ENCODE results near the gene ZNF438.

The ZNF438 gene

DNA sequence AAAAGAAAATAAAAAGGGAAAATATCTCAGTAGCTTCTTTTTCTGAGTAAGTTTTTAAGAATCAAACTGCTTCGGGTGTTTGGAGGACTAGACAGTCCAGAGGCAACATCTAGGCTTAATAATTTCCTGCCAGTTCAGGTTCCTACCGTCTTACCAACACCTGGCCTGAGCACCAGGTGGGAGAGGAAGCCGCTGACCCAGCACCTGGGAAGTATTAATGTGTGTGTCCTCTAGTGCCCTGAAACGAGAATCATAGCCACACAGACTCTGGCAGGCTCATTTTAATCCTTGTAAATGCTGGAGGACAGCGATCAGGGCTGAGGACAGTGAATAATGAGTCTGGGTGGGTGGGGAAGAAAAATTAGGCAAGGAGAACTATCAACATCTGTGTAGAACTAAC, 137.4 kb downstream of the ZNF438 start:
- no peaks in the 10 kb centered on the region for H3F3A ChIP-seq (ENCODE audit: control insufficient read depth, insufficient read depth)
- no peaks in the 10 kb centered on the region for H4K20me1 ChIP-seq (ENCODE audit: control insufficient read depth, insufficient read depth, low read depth, low read length)
- no peaks in the 10 kb centered on the region for H3K9me3 ChIP-seq (ENCODE audit: control insufficient read depth, insufficient read depth, low read length)
- no peak overlapping the region for H3K27ac ChIP-seq (ENCODE audit: low read depth, low read length)
- no peak overlapping the region for H3K4me2 ChIP-seq (ENCODE audit: low read length)
- no peaks in the 10 kb centered on the region for H3K9me2 ChIP-seq (replicated peaks; ENCODE audit: control insufficient read depth, low read length)
- H3K79me2 ChIP-seq (ENCODE audit: control insufficient read depth, low read length), result no peaks in the 10 kb centered on the region
- TF ChIP-seq EZH2phosphoT487 (IDR thresholded peaks at IDR 0.05; ENCODE audit: borderline replicate concordance, low read length) (no peak), CTCF (IDR thresholded peaks at IDR 0.05; ENCODE audit: low read depth, low read length, poor library complexity, severe bottlenecking) (no peak)
- H3K36me3 ChIP-seq (ENCODE audit: control insufficient read depth, low read length), result no peaks in the 10 kb centered on the region
- H3K27me3 ChIP-seq (ENCODE audit: control insufficient read depth, low read length), result no peaks in the 10 kb centered on the region
- no peaks in the 10 kb centered on the region for H3K4me1 ChIP-seq (ENCODE audit: control insufficient read depth, low read length)
- no peak overlapping the region for H3K4me3 ChIP-seq (ENCODE audit: low read length)

DNA sequence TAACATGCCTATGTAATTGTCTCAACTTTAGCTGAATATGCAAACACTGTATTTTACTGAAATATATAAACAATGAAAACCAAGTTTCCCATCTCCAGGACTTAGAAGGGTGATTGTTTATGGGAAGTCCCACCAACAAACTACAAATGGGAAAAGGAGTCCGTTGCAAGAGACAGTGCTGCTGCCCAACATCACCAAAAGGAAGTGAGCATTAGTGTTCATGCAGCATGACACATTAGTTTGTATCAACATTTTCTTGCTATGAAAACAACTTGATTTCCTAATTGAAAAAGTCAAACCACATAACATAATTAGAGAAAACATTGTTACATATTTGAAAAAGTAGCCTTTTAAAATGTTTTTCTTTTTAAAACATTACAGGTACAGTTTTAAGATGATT, 138.5 kb downstream of the ZNF438 start:
- no peaks in the 10 kb centered on the region for H3K4me1 ChIP-seq (ENCODE audit: control insufficient read depth, low read length)
- H3K4me3 ChIP-seq (ENCODE audit: low read length), result no peak overlapping the region
- no peaks in the 10 kb centered on the region for H3K9me2 ChIP-seq (replicated peaks; ENCODE audit: control insufficient read depth, low read length)
- no peak overlapping the region for H3K27ac ChIP-seq (ENCODE audit: low read depth, low read length)
- H3K9me3 ChIP-seq (ENCODE audit: control insufficient read depth, insufficient read depth, low read length), result no peaks in the 10 kb centered on the region
- H3K79me2 ChIP-seq (ENCODE audit: control insufficient read depth, low read length), result no peaks in the 10 kb centered on the region
- no peaks in the 10 kb centered on the region for H3F3A ChIP-seq (ENCODE audit: control insufficient read depth, insufficient read depth)
- H4K20me1 ChIP-seq (ENCODE audit: control insufficient read depth, insufficient read depth, low read depth, low read length), result no peaks in the 10 kb centered on the region
- TF ChIP-seq EZH2phosphoT487 (IDR thresholded peaks at IDR 0.05; ENCODE audit: borderline replicate concordance, low read length) (no peak), CTCF (IDR thresholded peaks at IDR 0.05; ENCODE audit: low read depth, low read length, poor library complexity, severe bottlenecking) (no peak)
- no peaks in the 10 kb centered on the region for H3K36me3 ChIP-seq (ENCODE audit: control insufficient read depth, low read length)
- no peak overlapping the region for H3K4me2 ChIP-seq (ENCODE audit: low read length)
- no peaks in the 10 kb centered on the region for H3K27me3 ChIP-seq (ENCODE audit: control insufficient read depth, low read length)

DNA sequence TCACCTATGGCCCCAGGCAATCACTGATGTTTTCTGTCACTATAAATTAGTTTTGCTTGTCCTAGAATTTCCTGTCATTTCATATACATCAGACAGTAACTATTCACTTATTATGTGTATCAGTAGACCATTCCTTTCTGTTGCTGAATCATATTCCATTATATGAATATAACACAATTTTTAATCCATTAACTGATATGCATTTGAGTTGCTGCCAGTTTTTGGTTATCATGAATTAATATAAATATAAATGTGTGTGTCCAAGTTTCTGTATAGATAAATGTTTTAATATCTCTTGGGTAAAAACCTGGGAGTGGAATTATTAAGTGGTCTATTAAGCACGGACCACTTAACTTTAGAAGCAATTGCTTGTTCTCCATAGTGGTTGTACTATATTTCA, 143.8 kb downstream of the ZNF438 start:
- no peak overlapping the region for H3K4me3 ChIP-seq (ENCODE audit: low read length)
- no peak overlapping the region for H3K27ac ChIP-seq (ENCODE audit: low read depth, low read length)
- no peaks in the 10 kb centered on the region for H3K4me1 ChIP-seq (ENCODE audit: control insufficient read depth, low read length)
- no peak for TF ChIP-seq EZH2phosphoT487 (IDR thresholded peaks at IDR 0.05; ENCODE audit: borderline replicate concordance, low read length)
- no peak for TF ChIP-seq CTCF (IDR thresholded peaks at IDR 0.05; ENCODE audit: low read depth, low read length, poor library complexity, severe bottlenecking)
- no peaks in the 10 kb centered on the region for H3K27me3 ChIP-seq (ENCODE audit: control insufficient read depth, low read length)
- no peaks in the 10 kb centered on the region for H3K79me2 ChIP-seq (ENCODE audit: control insufficient read depth, low read length)
- no peaks in the 10 kb centered on the region for H4K20me1 ChIP-seq (ENCODE audit: control insufficient read depth, insufficient read depth, low read depth, low read length)
- no peak overlapping the region for H3K4me2 ChIP-seq (ENCODE audit: low read length)
- H3K9me2 ChIP-seq (replicated peaks; ENCODE audit: control insufficient read depth, low read length), result no peaks in the 10 kb centered on the region
- no peaks in the 10 kb centered on the region for H3K36me3 ChIP-seq (ENCODE audit: control insufficient read depth, low read length)
- no peaks in the 10 kb centered on the region for H3F3A ChIP-seq (ENCODE audit: control insufficient read depth, insufficient read depth)
- H3K9me3 ChIP-seq (ENCODE audit: control insufficient read depth, insufficient read depth, low read length), result no peaks in the 10 kb centered on the region

DNA sequence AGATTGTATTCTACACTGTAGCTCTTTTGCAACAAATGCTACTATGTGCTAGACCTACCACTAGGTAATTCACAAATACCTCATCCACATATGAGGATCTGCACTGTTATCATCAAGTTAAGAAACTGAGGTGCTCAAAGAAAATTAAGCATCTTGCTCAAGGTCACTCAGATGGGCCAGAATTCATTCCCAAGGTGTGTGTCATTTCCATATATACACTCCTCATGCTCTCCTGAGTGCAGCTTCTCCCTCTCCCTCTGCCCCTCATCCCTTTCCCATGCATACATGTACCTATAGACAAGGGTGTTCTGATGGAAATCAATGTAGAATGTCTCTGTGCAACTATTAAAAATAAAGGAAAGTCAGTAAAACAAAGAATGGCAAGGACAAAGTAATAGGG, 146.2 kb downstream of the ZNF438 start:
- H4K20me1 ChIP-seq (ENCODE audit: control insufficient read depth, insufficient read depth, low read depth, low read length), result no peaks in the 10 kb centered on the region
- no peaks in the 10 kb centered on the region for H3K79me2 ChIP-seq (ENCODE audit: control insufficient read depth, low read length)
- H3K27me3 ChIP-seq (ENCODE audit: control insufficient read depth, low read length), result no peaks in the 10 kb centered on the region
- H3K4me3 ChIP-seq (ENCODE audit: low read length), result no peak overlapping the region
- H3K27ac ChIP-seq (ENCODE audit: low read depth, low read length), result no peak overlapping the region
- no peaks in the 10 kb centered on the region for H3F3A ChIP-seq (ENCODE audit: control insufficient read depth, insufficient read depth)
- no peaks in the 10 kb centered on the region for H3K9me2 ChIP-seq (replicated peaks; ENCODE audit: control insufficient read depth, low read length)
- H3K36me3 ChIP-seq (ENCODE audit: control insufficient read depth, low read length), result no peaks in the 10 kb centered on the region
- H3K4me2 ChIP-seq (ENCODE audit: low read length), result no peak overlapping the region
- H3K9me3 ChIP-seq (ENCODE audit: control insufficient read depth, insufficient read depth, low read length), result no peaks in the 10 kb centered on the region
- TF ChIP-seq EZH2phosphoT487 (IDR thresholded peaks at IDR 0.05; ENCODE audit: borderline replicate concordance, low read length), result no peak
- TF ChIP-seq CTCF (IDR thresholded peaks at IDR 0.05; ENCODE audit: low read depth, low read length, poor library complexity, severe bottlenecking), result no peak
- H3K4me1 ChIP-seq (ENCODE audit: control insufficient read depth, low read length), result no peaks in the 10 kb centered on the region

Measured in DOHH2 (cell line).